Hepatocyte (in vitro differentiated cells): ENCODE measurements around the gene DNM1L. TPM values are rescaled to one million over a fixed set of nuclear protein-coding genes. Genes with fewer than 3 reads are reported as not detected.

Experiments
- DNase-seq: peaks from one replicate; pipeline ENCODE4 v3.0.0-alpha.2; 2016; ENCODE audit warnings: low spot score
- H2AFZ ChIP-seq: fragments of 200-600 bp; sonication (generic); 2 replicates; pipeline ENCODE4 v1.6.0; 2016; ENCODE audit warnings: antibody characterized with exemption, mild to moderate bottlenecking
- H3K27ac ChIP-seq: fragments of 200-600 bp; sonication (generic); 2 replicates; pipeline ENCODE4 v1.5.1; 2016; ENCODE audit warnings: mild to moderate bottlenecking
- H3K27me3 ChIP-seq: fragments of 200-600 bp; sonication (generic); 2 replicates; pipeline ENCODE4 v1.6.1; 2016
- H3K36me3 ChIP-seq: fragments of 200-600 bp; sonication (generic); replicated peaks from 2 replicates; pipeline ENCODE4 v1.5.1; 2016; ENCODE audit warnings: low read depth; ENCODE audit not compliant: insufficient read depth
- H3K4me1 ChIP-seq: fragments of 200-600 bp; sonication (generic); 2 replicates; pipeline ENCODE4 v1.5.1; 2016; ENCODE audit warnings: mild to moderate bottlenecking, moderate library complexity; ENCODE audit not compliant: insufficient read depth
- H3K4me2 ChIP-seq: fragments of 200-600 bp; sonication (generic); 2 replicates; pipeline ENCODE4 v1.6.0; 2016
- H3K4me3 ChIP-seq: fragments of 200-600 bp; sonication (generic); 2 replicates; pipeline ENCODE4 v1.5.1; 2016; ENCODE audit warnings: mild to moderate bottlenecking
- H3K79me2 ChIP-seq: fragments of 200-600 bp; sonication (generic); 2 replicates; pipeline ENCODE4 v1.6.0; 2017; ENCODE audit warnings: mild to moderate bottlenecking
- H3K9me2 ChIP-seq: fragments of 200-600 bp; sonication (generic); replicated peaks from 2 replicates; pipeline ENCODE4 v1.6.0; 2017; ENCODE audit warnings: mild to moderate bottlenecking; ENCODE audit not compliant: insufficient read depth
- H3K9me3 ChIP-seq: fragments of 200-600 bp; sonication (generic); 2 replicates; pipeline ENCODE4 v1.5.1; 2016; ENCODE audit warnings: low read depth, mild to moderate bottlenecking
- H4K20me1 ChIP-seq: fragments of 200-600 bp; sonication (generic); 2 replicates; pipeline ENCODE4 v1.6.0; 2016; ENCODE audit warnings: mild to moderate bottlenecking; ENCODE audit not compliant: insufficient read depth, poor library complexity, severe bottlenecking
- EZH2 ChIP-seq: fragments of 200-600 bp; sonication (generic); IDR thresholded peaks from 2 replicates; pipeline ENCODE4 v1.6.1; 2016; ENCODE audit warnings: antibody characterized with exemption, mild to moderate bottlenecking, borderline replicate concordance
- EZH2phosphoT487 ChIP-seq: fragments of 200-600 bp; sonication (generic); IDR thresholded peaks from one replicate; pipeline ENCODE4 v1.6.1; 2018; ENCODE audit warnings: antibody characterized with exemption, mild to moderate bottlenecking, low read depth, moderate library complexity; ENCODE audit not compliant: unreplicated experiment, severe bottlenecking
- WGBS: methylation state at CpG from one replicate; pipeline ENCODE4 v1.1.6; 2016; ENCODE audit warnings: low lambda C conversion rate; ENCODE audit errors: missing lambda C conversion rate; 5-methylcytosine and 5-hydroxymethylcytosine counted together
- polyA plus RNA-seq: library from polyadenylated mRNA; unstranded; fragments of >200 nt; fragmentation: Nextera tagmentation; extraction: Ambion mirVana; gene quantifications from 2 replicates; pipeline ENCODE4 v1.2.1, GENCODE V29; 2016
- total RNA-seq: library from RNA; depleted of rRNA; stranded (reverse); fragments of >200 nt; gene quantifications from 2 replicates; pipeline ENCODE4 v1.2.3, GENCODE V29; 2014
- TF ChIP-seq, protein P1 (sequence below): fragments of 200-600 bp; sonication (generic); IDR thresholded peaks from 2 replicates; pipeline ENCODE4 v1.5.1; 2016; ENCODE audit warnings: antibody characterized with exemption, mild to moderate bottlenecking; ENCODE audit not compliant: poor library complexity

DNM1L gene
- total and polyA plus RNA-seq, 2 experiments from 2014 or later = 49.1 to 70.8 TPM

DNA sequence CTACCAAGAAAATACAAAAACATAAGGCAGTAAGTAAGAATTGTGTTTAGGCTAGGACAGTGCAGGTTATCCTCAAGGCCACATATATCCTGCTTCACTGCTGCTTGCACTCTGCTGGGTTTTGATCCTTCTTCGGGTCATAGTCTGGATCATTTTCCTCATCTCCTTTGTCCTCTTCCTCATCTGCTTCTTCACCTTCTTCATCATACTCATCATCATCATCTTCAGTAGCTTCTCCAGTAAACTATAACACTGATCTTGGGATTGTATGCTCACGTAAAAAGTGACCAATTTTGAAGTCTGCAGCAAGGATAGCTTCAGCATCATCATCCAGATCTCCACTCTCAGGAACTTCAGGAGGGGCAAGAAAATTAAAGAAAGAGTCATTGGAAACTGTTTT, 47.2 kb downstream of the DNM1L start:
- H3K4me1 ChIP-seq = no peaks in the 10 kb centered on the region
- WGBS = 89% methylated on average over 2 of the region's 2 CpGs
- H4K20me1 ChIP-seq = no peaks in the 10 kb centered on the region
- H3K79me2 ChIP-seq = no peaks in the 10 kb centered on the region
- no peaks in the 10 kb centered on the region for H3K9me3 ChIP-seq
- H3K36me3 ChIP-seq = no peaks in the 10 kb centered on the region
- H3K27ac ChIP-seq = no peak overlapping the region
- no peak overlapping the region for H2AFZ ChIP-seq
- no peak overlapping the region for H3K4me2 ChIP-seq
- TF ChIP-seq EZH2phosphoT487 = no peak
- TF ChIP-seq, protein P1, sequence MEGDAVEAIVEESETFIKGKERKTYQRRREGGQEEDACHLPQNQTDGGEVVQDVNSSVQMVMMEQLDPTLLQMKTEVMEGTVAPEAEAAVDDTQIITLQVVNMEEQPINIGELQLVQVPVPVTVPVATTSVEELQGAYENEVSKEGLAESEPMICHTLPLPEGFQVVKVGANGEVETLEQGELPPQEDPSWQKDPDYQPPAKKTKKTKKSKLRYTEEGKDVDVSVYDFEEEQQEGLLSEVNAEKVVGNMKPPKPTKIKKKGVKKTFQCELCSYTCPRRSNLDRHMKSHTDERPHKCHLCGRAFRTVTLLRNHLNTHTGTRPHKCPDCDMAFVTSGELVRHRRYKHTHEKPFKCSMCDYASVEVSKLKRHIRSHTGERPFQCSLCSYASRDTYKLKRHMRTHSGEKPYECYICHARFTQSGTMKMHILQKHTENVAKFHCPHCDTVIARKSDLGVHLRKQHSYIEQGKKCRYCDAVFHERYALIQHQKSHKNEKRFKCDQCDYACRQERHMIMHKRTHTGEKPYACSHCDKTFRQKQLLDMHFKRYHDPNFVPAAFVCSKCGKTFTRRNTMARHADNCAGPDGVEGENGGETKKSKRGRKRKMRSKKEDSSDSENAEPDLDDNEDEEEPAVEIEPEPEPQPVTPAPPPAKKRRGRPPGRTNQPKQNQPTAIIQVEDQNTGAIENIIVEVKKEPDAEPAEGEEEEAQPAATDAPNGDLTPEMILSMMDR = no peak
- TF ChIP-seq EZH2 = no peak
- no peak overlapping the region for H3K4me3 ChIP-seq
- no peaks in the 10 kb centered on the region for H3K27me3 ChIP-seq
- H3K9me2 ChIP-seq = no peaks in the 10 kb centered on the region
- no peak for DNase-seq

DNA sequence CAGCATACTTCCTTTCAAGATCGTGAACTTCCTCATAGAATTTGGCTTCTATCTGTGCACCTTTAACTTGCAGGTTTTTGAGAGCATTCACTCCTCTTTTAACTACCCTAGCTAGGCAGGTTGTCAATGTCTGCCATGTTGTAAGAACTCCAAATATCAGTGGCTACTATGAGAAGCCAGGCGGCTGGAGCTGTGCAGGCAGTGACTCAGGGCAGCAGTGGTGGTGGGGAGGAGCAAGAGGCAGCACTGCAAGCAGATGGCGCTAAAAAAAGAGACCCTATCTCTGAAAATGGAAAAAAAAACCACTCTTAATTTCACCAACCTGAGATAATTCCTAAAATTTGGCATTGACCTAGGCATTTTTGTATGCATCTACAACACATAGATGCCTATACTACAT, 48.1 kb downstream of the DNM1L start:
- H3K9me2 ChIP-seq = no peaks in the 10 kb centered on the region
- H3K79me2 ChIP-seq = no peaks in the 10 kb centered on the region
- H3K36me3 ChIP-seq = no peaks in the 10 kb centered on the region
- 81% methylated on average over 3 of the region's 3 CpGs for WGBS
- TF ChIP-seq, protein P1 = no peak
- TF ChIP-seq EZH2 = no peak
- no peak for TF ChIP-seq EZH2phosphoT487
- H3K4me2 ChIP-seq = no peak overlapping the region
- H2AFZ ChIP-seq = no peak overlapping the region
- no peak overlapping the region for H3K4me3 ChIP-seq
- no peaks in the 10 kb centered on the region for H3K9me3 ChIP-seq
- H3K4me1 ChIP-seq = no peaks in the 10 kb centered on the region
- no peaks in the 10 kb centered on the region for H3K27me3 ChIP-seq
- H3K27ac ChIP-seq = no peak overlapping the region
- DNase-seq = no peak
- H4K20me1 ChIP-seq = no peaks in the 10 kb centered on the region

DNA sequence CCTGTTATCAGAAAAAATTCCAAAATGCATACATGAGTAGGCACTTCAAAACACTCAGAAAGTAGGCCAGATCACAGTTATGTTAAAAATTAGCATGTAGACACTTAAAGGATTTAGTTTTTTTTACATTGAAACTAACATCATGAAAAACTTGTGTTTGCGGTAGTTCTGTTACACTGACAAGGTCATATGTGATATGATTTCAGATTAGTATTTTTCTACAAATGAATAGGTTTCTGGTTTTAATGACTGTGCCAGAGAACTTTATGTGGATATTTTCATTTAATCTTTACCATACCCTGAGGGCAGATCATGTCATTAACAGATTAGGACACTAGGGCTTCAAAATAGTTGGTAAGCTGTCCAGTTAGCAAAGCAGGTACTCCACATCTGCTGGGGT, 55.9 kb downstream of the DNM1L start:
- Histone ChIP-seq H3K27me3 (no peaks in the 10 kb centered on the region), H3K36me3 (no peaks in the 10 kb centered on the region), H3K27ac (no peak overlapping the region), H4K20me1 (no peaks in the 10 kb centered on the region), H3K4me1 (no peaks in the 10 kb centered on the region), H3K79me2 (no peaks in the 10 kb centered on the region), H3K9me2 (no peaks in the 10 kb centered on the region), H3K4me2 (no peak overlapping the region), H2AFZ (no peak overlapping the region), H3K4me3 (no peak overlapping the region), H3K9me3 (no peaks in the 10 kb centered on the region)
- WGBS = 97% methylated on average over 1 of the region's 1 CpG
- TF ChIP-seq, protein P1 = no peak
- no peak for TF ChIP-seq EZH2phosphoT487
- no peak for TF ChIP-seq EZH2
- DNase-seq = no peak

DNA sequence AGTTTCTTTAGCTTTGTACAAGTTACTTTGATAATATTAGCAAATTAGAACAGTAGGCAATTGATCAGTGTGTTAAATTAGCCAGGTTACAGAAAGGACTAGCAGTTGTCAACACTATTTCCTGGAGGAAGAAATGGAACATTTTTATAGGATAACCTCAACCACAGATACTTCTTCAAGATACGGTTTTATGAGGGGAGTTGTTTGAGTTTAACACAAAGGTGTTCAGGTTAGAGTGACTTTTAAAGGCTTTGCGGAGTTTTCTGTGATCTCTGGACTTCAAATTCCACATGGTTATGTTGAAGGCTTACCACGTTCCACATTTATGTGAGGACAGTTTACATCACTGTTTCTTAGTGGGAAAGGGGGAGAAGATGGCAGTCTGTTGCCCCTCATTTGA, 57.3 kb downstream of the DNM1L start:
- no peaks in the 10 kb centered on the region for H3K27me3 ChIP-seq
- H3K27ac ChIP-seq = no peak overlapping the region
- no peaks in the 10 kb centered on the region for H4K20me1 ChIP-seq
- H3K9me3 ChIP-seq = no peaks in the 10 kb centered on the region
- no peak for DNase-seq
- H3K9me2 ChIP-seq = no peaks in the 10 kb centered on the region
- no peaks in the 10 kb centered on the region for H3K79me2 ChIP-seq
- no peak overlapping the region for H3K4me2 ChIP-seq
- H2AFZ ChIP-seq = no peak overlapping the region
- H3K4me1 ChIP-seq = no peaks in the 10 kb centered on the region
- H3K36me3 ChIP-seq = no peaks in the 10 kb centered on the region
- WGBS = 43% methylated on average over 3 of the region's 3 CpGs
- TF ChIP-seq EZH2phosphoT487 (no peak), EZH2 (no peak)
- TF ChIP-seq, protein P1 = no peak
- H3K4me3 ChIP-seq = no peak overlapping the region
